Stimulated activated naive CD4-positive, alpha-beta T cell (primary cell): ENCODE measurements around the gene UBR2.
"Not testable (repeated sequence)": the region's sequence is repeated elsewhere in the genome, so short reads cannot be mapped to it uniquely, and the experiment has no call there.

ENCODE experiments used
- DNase-seq, 6 experiments: peaks; one replicate each; lab custom pipeline; 2025; lab: John Stamatoyannopoulos, UW

UBR2 gene

DNA sequence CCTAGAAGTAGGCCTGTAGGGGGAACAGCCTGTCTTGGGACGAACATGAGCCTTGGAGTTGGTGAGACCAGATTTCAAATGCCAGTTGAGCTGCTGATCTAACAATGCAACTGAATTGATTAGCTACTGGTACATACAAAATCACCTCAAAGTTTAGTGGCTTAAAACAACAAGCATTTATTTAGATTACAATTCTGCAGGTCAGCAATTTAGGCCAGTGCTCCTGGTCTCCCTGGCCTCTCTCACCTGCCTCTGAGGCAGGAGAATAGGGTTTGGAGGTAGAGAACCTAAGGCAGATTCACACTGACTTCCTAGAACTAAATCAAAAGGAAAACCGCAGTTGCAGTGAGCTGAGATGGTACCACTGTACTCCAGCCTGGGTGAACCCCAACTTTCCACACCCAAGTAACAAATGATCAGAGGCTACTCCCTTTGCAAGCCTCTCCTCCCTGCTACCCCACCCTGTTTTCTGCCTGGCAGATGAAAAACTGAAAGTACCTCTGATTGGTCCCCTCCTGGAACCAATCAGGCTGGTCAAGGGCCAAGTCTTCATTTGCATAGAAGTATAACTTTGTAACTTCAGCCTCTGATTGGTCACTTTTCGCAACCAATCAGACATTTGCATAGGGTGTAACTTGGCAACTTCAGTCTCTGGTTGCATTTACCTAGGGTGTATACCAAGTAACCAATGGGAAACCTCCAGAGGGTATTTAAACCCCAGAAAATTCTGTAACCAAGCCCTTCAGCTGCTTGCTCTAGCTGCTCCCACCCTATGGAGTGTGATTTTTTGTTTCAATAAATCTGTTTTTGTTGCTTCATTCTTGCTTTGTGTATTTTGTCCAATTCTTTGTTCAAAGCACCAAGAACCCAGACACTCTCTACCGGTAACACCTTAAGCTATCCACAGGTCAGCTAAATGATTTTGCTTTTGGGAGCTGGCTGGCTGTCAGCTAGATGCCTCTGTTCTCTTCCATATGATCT lies 8.1 kb upstream of the UBR2 start:
- DNase-seq: peak in 1 of 6 experiments; percentile 4

DNA sequence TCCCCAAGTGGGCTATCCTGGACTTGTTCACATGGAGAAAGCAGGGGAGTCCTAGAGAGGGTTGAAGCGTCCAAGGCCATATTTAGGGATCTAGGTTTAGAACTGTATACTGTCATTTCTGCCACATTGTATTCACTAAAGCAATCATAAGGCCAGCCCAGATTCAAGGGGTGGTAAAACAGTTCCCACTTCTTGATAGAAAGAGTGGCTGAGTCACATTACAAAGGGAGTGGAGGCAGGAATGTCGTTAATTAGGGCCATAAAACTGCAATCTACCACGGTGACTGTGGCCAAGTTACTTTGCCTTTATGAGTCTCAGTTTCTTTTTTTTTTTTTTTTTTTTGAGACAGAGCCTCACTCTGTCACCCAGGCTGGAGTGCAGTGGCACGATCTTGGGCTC lies 7.4 kb upstream of the UBR2 start:
- no peak for DNase-seq

DNA sequence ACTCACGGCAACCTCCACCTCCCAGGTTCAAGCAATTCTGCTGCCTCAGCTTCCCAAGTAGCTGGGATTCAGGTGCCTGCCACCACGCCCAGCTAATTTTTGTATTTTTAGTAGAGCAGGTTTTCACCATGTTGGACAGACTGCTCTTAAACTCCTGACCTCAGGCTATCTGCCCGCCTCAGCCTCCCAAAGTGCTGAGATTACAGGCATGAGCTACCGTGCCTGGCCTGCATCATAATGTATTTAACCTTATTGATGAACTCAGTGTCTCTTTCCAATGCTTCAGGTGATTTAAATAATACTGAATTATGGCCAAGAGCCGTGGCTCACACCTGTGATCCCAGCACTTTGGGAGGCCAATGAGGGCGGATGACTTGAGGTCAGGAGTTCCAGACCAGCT lies 4.6 kb upstream of the UBR2 start:
- not testable (repeated sequence) for DNase-seq

DNA sequence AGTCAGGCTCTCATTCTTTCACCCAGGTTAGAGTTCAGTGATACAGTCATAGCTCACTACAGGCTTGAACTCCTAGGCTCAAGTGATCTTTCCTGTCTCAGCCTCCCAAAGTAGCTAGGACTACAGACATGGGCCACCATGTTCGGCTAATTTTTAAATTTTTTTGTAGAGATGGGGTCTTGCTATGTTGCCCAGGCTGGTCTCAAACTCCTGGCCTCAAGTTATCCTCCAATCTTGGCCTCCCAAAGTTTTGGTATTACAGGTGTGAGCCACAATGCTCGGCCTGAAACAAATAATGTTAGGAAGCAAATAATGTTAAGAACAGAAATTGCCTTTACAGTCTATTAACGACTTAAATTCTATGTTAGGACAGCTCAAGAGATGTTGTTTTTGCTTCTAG lies 1.8 kb upstream of the UBR2 start:
- DNase-seq: no peak

DNA sequence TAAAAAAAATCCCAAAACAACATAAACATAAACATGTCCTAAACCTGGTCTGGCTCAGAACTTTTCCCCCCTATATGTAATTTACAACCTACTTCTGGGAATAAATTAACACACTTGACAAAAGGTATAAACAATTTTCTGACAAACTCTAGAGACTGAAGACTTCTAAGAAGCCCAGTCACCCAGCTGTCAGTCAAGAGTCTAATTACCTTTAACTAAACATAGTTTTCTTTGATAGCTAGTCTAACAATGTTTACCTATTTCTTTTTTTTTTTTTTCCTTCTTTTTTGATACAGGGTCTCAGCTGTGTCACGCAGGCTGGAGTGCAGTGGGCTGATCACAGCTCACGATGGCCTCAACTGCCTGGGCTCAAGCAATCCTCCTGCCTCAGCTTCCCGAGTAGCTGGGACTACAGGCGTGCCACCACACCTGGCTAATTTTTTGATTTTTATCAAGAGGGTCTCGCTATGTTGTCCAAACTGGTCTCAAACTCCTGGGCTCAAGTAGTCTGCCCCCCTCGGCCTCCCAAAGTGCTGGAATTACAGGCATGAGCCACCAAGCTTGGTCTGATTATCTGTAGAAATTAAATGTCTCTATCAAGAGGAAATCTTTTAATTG lies 932 bp upstream of the UBR2 start:
- DNase-seq: no peak

DNA sequence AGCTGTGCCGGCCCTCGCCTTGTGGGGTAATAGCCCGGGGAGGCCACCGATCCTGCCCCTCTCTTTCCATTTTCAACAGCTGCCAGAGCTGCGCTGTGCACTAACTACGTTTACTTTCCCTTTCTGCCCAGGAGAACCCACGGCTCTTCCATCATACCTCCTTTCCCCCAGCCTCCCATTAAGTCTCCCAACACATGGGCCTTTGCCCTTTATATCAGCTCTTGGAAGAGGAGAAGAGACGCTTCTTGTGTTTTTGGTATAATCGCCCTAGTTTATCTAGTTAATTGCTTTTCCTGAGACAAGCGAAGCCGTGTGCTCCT lies 637 bp downstream of the UBR2 start:
- DNase-seq: peak in 1 of 6 experiments; percentile 55

GRCh38 chr6:42565823-42566613 lies 2.2 kb downstream of the UBR2 start:
- no peak for DNase-seq

- no peak for DNase-seq
Measured at GRCh38 chr6:42566614-42567208, 2.9 kb downstream of the UBR2 start.

- DNase-seq: not testable (repeated sequence)
Measured at GRCh38 chr6:42567237-42567636, 3.4 kb downstream of the UBR2 start.

DNA sequence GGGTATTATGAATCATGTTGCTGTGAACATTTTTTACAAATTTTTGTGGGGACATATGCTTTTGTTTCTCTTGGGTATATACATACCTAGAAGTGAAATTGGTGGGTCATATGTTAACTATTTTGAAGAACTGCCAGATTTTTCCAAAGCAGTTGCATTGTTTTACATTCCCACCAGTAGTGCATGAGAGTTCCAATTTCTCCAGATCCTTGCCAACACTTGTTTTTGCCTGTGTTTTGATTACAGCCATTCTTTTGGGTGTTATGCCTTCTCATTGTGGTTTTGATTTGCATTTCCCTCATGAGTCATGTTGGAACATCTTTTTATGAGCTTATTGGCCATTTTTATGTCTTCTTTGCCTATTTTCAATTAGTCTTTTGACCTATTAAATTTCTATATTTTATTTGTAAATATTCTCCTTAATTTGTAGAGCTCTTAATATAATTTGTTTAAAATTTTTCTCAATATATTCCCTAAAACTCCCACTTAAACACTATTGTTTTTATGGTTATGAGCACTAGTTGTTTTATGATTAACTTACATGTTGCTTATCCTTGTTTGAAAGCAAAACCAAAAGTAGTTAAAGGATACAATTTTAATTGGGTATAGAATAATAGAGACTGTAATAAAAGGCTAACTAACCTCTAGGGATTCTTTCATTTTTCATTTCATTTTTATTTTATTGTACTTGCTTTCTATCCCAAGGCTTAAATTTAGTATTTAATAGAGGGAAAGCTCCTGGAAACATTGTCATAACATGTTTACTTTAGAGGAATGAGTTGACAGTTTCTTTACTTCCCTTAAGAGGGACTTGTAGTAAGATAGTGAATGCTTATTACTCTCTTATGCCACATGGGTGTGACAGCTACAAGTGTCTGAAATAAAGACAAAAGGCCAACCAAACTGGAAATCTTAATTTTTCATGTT lies 5.5 kb downstream of the UBR2 start:
- no peak for DNase-seq

GRCh38 chr6:42571611-42572342 lies 7.9 kb downstream of the UBR2 start:
- DNase-seq: no peak

DNA sequence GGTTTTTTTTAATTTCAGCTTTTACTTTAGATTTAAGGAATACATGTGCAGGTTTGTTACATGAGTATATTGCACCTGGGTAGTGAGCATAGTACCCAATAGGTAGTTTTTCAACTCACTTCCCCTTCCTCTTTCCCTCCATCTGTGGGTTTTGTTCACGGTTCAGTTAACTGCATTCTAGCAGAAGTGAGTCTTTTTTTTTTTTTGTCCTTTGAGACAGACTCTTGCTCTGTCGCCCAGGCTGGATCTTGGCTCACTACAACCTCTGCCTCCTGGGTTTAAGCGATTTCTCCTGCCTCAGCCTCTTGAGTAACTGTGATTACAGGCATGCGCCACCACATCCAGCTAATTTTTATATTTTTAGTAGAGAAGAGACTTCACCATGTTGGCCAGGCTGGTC lies 8.7 kb downstream of the UBR2 start:
- peak in 3 of 6 experiments; percentile 8 to 29 (median 28) for DNase-seq

- DNase-seq: not testable (repeated sequence)
Measured at GRCh38 chr6:42576538-42576937, 12.7 kb downstream of the UBR2 start.

DNA sequence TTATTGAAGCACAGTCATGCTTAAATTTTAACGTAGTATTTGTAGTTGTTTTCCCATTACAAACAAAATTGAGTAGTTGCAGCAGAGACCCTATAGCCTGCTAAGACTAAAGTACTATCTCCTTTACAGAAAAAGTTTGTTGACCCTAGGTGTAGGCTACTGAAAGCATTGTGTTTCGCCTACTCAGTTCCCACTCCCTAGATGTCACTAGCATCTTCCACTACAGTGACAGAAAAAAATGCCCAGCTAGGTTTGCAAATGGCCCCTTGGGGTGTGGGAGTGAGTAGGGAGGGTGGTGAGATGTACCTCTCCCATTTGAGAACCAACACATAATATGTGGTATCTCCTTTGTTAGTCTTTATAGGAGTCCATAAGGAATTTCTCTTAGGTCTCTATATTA lies 34.5 kb downstream of the UBR2 start:
- DNase-seq: no peak

- DNase-seq: no peak
Measured at GRCh38 chr6:42599558-42599957, 35.7 kb downstream of the UBR2 start.

- no peak for DNase-seq
Measured at GRCh38 chr6:42604150-42604549, 40.3 kb downstream of the UBR2 start.

DNA sequence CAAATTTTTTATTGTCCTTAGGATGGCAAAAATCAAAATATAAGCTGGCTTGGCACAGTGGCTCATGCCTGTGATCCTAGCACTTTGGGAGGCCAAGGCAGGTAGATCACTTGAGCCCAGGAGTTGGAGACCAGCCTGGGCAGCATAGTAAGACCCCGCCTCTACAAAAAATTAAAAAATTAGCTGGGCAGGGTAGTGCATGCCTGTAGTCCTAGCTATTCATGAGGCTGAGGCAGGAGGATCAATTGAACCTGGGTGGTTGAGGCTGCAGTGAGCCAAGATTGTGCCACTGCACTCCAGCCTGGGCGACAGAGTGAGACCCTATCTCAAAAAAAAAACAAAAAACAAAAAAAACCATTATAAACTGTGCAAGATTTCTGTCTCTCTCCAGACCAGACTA lies 40.9 kb downstream of the UBR2 start:
- not testable (repeated sequence) for DNase-seq

GRCh38 chr6:42610416-42610815 lies 46.6 kb downstream of the UBR2 start:
- no peak for DNase-seq

DNA sequence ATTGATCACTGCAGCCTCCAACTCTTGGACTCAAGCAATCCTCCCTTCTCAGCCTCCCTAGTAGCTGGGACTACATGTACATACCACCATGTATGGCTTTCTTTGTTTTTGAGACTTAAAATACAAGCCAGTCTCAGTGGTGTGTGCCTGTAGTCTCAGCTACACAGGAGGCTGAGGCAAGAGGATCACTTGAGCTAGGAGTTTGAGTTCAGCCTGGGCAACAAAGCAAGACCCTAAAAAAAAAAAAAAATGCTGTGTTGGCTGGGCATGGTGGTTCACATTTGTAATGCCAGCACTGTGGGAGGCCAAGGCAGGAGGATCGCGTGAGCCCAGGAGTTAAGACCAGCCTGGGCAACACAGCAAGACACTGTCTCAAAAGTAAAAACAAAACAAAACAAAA lies 51.7 kb downstream of the UBR2 start:
- DNase-seq: no peak

GRCh38 chr6:42616716-42617115 lies 52.9 kb downstream of the UBR2 start:
- DNase-seq: no peak
